NCI-H2196 (cell line): ENCODE data around the gene ESR1.
"Not testable (repeated sequence)": the region's sequence is repeated elsewhere in the genome, so short reads cannot be mapped to it uniquely, and the experiment has no call there.

Experiments
- DNase-seq: peaks from one replicate; lab custom pipeline; 2025; ENCODE audit not compliant: unreplicated experiment; lab: John Stamatoyannopoulos, UW

Gene ESR1

DNA sequence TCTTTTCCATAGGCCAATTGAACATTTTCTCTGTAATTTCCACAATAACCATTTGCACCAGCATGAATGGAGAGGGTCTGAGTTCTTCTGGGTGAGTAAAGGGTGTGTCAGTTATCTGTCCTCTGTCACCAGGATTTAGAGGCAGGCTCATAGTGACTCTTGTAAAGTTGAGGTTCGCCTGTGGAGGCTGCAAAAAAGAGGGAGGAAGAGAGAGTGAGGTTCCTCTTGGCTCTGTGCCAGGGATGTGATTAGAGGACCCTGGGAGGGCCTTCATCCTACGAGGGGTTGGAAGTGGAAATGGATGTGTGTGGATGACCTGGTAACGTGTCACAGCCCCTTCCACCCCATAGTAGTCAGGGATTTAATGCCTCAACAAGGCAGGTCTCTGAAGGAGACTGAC lies 242.0 kb downstream of the ESR1 start:
- no peak for DNase-seq

- DNase-seq, result no peak
These were observed 243.1 kb downstream of the ESR1 start for GRCh38 chr6:152050451-152051195.

DNA sequence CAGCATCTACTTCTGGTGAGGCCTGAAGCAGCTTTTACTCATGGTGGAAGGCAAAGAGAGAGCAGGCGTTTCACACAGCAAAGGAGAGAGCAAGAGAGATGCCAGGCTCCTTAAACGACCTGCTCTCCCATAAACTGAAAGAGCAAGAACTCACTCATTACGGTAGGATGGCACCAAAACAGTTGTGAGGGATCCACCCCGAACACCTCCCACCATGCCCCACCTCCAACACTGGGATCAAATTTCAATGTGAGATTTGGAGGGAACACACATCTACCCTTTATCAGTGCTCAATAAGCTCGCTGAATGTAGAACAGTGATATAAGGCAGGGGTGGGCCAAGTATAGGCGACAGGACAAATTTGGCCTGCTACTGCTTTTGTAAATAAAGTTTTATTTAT lies 244.6 kb downstream of the ESR1 start:
- DNase-seq, result no peak

DNA sequence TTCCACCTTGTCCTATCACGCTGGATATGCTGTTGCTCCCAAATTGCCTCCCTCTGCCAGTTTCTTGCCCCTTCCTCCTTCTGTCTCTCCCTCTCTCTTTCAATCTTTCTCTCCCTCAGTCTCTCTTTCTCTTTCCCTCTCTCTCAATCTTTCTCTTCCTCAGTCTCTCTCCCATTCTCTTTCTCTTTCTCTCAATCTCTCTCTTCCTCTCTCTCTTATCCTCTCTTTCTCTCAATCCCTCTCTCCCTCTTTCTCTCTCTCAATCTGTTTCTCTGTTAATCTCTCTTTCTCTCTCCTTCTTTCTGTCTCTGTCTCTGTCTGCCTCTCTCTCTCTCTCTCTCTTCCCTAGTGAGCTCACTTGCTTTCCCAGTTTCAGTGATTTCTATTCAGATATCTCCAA lies 245.8 kb downstream of the ESR1 start:
- DNase-seq, result no peak

- DNase-seq, result peak; percentile 32
These were observed 247.0 kb downstream of the ESR1 start for GRCh38 chr6:152054441-152054840.

GRCh38 chr6:152055517-152055916 lies 248.0 kb downstream of the ESR1 start:
- no peak for DNase-seq

DNA sequence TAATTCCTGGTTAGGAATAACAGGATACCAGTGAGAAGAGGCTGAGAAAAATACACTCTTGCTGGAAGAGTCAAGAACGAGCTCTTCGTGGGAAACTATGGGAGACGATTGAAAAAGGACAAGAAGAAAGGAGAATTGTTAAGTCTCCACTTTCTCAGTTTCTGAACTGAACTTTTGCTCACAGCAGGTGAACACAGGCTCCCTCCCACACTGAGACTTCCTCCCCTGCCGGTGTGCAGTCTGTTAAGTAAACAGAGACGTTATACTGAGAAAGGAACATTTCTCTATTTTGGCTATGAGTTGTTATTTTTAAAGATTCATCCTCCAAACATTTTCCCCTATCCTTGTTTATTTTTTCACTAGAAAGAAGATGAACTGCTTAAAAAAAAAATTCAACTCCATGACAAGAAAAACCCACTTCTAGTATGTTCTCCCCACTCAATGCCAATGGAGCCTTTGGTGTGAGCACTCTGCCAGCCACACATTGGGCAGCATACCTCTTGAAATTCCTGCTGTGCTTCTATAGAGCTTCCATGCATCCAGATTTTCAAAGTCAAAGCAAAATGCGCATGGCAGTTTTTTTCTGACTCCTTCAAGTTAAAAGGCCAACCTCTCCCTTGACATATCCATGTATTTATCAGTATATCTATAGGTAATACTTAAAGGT lies 250.5 kb downstream of the ESR1 start:
- no peak for DNase-seq

DNA sequence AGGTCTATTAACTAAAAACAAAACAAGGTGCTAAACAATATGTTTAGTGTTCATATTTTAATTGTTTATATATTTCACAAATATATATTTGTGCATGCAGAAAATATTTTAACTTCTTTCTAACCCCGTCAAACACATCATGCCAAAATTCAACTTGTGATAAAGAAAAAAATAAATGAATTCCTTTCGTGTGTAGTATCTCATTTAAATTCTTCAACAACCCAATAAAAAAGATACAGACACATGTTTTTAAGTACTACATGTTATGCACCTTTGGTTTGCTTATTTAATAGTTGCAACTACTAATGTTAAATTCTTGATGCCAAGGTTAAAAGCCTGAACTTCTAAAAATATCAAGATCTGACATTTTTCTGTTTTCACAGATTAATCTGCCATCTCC lies 252.4 kb downstream of the ESR1 start:
- DNase-seq, result no peak

DNA sequence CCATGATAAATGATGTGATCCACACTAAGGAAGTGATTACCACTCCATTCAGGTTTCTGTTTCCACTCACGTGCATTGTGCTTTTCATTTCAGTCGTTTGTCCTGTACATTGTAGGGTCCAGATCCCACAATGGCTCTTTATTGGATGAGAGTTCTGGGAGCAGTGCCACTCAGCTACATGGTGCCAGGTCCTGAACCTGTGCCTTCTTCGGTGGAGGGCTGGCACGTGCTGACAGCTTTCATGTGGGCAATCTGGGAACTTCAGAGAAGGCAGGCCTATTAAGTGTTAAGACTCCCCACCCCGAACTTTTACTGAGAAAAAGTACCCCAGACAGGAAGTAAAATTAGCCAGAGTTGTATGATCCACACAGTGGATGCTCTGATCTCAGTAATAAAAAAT lies 255.0 kb downstream of the ESR1 start:
- no peak for DNase-seq

DNA sequence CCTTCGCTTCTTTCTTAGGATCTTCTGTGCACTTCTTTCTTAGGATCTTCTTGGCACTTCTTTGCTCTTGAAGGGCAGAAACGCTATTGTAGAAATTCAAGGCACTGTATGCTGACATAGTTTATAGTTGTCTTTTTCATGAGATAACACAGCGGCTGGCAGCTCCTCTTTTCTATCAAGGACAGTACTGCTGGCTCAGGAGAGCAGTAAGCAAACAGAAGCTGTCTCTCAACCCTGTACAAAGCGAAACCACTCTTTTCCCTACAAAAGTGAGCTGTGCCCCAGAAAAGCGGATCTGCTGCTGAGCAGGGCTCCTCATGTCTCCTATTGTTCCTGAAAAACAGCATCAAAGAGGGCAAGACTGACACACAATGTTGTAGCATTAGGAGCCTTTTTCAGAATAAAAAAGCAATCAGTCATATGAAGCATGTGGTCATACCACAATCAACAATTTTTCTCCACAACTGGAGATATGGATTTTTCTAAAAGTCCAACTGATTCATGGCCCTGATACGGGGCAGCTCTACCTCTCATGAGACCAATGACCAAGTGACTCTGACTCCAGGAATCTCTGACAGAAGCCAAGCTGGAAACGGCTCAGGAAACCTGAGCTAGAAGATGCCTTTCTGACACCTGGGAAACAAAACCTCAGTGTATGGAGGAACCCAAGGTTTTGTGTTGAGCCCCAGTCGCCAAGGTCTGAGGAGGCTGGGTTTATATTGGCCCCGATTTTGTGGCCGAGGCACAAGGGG lies 255.9 kb downstream of the ESR1 start:
- DNase-seq, result no peak

DNA sequence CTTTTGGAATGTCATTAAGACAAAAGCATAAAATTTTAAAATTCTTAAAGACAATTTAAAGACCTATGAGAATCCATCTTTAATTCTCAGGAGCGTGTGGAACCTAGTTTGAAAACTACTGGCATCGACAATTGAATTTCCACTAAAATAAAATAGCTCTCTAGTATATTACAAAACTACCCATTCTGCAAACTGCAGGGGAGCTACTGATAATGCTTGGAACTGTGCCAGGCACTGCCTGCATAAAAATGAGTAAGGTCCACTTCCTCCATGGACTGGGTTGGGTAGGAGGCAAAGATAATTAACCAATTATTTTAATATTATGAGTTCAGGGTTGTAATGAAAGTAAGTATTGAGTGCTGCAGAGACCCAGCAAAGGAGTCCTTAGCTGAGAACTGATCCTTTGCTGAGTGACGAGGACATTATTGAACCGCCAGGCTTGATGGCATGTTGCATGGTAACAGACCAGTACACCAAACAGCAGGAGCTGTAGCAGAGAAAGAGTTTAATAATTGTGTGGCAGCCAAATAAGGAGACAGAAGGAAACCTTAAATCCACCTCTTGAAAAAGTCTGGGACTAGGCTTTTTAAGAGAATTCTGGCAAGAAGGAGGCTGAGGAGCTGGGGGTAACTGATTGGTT lies 261.3 kb downstream of the ESR1 start:
- peak; percentile 29 for DNase-seq

DNA sequence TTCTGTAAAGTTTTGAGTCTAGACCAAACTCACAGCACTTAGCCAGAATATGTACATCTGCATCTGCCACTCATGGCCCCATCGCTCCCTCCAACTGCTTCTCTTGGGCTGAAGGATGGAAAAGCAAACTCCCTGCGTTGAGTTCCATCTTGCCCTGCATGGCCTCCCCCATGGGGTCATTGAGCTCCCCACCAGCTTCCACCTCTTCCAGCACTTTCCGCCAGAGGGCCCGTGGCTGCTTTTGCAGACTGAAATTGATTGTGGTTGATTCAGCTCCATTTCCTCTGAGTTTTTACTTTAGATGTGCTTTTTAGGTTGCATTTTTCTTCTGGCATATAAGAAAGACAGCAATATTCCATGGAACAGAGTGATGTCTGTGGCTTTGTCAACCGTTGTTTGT lies 263.1 kb downstream of the ESR1 start:
- DNase-seq, result no peak

- no peak for DNase-seq
These were observed 263.8 kb downstream of the ESR1 start for GRCh38 chr6:152071318-152071717.

- no peak for DNase-seq
These were observed 264.4 kb downstream of the ESR1 start for GRCh38 chr6:152071843-152072242.

DNA sequence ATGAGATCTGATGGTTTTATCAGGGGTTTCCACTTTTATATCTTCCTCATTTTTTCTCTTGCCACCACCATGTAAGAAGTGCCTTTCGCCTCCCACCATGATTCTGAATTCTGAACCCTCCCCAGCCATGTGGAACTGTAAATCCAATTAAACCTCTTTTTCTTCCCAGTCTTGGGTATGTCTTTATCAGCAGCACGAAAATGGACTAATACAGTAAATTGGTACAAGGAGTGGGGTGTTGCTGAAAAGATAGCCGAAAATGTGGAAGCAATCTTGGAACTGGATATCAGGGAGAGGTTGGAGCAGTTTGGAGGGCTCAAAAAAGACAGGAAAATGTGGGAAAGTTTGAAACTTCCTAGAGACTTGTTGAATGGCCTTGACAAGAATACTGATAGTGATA lies 268.8 kb downstream of the ESR1 start:
- DNase-seq, result not testable (repeated sequence)

GRCh38 chr6:152078001-152078400 lies 270.5 kb downstream of the ESR1 start:
- no peak for DNase-seq

GRCh38 chr6:152078804-152079203 lies 271.3 kb downstream of the ESR1 start:
- no peak for DNase-seq

DNA sequence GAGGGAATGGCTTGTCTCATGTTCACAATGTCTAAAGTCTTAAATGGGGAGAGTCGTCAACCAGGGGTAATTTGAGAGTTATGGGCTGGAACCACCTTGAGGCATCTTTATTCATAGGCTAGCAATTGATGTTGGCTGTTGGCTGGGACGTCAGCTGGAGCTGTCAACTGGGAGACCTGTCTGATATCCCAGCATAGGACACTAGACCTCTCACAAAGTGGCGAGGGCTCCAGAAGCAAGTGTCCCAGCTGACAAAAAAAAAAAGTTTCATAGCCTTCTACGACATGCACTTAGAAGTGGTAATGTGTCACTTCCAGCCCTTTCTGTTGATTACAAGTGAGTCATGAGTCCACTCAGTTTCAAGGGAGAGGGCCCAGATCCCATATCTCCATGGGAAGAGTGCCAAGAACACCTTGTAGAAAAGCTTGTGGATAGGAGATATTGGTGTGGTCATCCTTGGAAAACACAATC lies 278.0 kb downstream of the ESR1 start:
- no peak for DNase-seq

DNA sequence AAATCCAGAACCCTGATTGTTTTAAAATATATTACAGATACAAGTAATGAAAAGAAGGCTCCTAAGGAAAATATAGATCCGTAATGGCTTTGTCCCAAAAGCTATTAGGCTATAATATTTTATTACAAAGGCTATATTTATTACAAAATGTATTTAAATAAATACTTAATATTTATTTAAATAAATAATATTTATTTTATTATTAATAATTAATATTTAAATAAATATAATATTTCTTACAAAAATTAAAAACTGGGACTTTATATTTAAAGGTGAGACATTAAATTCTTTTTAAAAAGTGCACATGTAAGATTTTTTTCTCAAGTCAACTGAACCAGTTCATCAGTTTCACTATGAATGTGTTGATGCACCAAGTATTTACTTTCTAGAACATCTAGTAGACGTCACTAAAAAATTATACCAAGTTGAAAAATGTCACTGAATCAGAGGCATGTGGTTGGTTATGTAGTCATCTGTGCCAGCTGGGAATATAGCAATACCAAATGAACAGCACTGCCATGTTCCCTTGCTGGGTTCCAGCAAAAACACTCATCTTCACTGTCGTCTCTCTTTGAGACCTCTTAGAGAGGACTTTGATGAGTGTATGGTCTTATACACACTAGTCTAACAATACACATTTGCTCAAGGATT lies 278.9 kb downstream of the ESR1 start:
- no peak for DNase-seq

DNA sequence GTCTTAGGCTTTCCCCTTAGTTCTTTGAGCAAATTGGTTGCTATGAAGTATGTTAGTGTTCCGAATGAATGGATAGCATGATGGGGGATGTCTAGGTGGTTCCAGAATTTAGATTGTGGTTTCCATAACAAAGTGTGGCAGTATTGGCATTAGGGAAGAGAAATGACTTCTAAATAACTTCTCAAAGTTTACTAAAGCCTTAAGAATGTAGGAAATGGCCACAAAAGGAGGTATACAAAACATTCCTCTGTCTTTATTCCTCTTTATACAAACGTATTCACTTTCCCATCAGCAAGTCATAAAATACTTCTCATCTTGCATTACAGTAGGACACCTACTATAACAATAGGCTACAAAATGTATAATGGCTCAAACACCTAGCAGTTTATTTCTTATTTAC lies 279.6 kb downstream of the ESR1 start:
- no peak for DNase-seq

DNA sequence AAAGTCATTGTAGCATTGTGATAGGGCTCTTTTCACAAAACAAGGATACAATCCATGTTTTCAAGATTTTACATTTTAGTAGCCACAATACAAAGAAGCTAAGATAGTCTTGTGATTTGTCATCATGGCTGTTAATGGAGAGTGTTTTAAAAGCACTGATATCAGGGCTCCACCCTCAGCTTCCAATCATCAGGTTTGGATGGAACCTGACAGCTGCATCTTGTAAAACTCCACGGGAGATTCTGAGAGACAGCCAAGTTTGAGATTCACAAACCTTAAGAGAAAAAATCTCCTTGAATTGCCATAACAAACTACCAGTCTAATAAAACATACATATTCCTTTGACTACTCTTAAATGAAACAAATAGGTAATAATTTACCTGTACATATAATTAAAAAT lies 280.2 kb downstream of the ESR1 start:
- no peak for DNase-seq
